Breast epithelium (tissue), 4 donors: ENCODE results near the gene CSF3. TPM values are rescaled to one million over a fixed set of nuclear protein-coding genes. Genes with fewer than 3 reads are reported as not detected.
A peak's percentile ranks its signal among the peaks of the same experiment; 100 is the strongest.

ENCODE experiments used
- DNase-seq, 2 donors: peaks; one replicate each; pipeline ENCODE4 v3.0.0-alpha.2; 2019; ENCODE audit warnings: low spot score in 2 of 2
- H3K27ac ChIP-seq, 2 donors: fragments of 200-600 bp; sonication (generic) in 1 of 2; one replicate each; pipeline ENCODE4 v1.5.1; 2016 to 2019; ENCODE audit warnings: mild to moderate bottlenecking in 1 of 2
- H3K27me3 ChIP-seq, 2 donors: fragments of 200-600 bp; sonication (generic) in 1 of 2; one replicate each; pipeline versions ENCODE4 v1.5.1 to v1.6.0; 2017 to 2019; ENCODE audit warnings: control low read depth in 1 of 2, mild to moderate bottlenecking in 1 of 2
- H3K36me3 ChIP-seq: fragments of 200-600 bp; one replicate; pipeline ENCODE4 v1.5.1; 2019
- H3K4me1 ChIP-seq, 2 donors: fragments of 200-600 bp; sonication (generic); one replicate each; pipeline ENCODE4 v1.5.1; 2016 to 2019; ENCODE audit warnings: control low read depth in 1 of 2
- H3K4me3 ChIP-seq, 3 donors: fragments of 200-600 bp; sonication (generic); 1 replicate in 2 of 3; 2 replicates in 1 of 3; pipeline ENCODE4 v1.5.1; 2016 to 2019; ENCODE audit warnings: mild to moderate bottlenecking in 3 of 3, moderate library complexity in 2 of 3
- H3K9me3 ChIP-seq, 2 donors: fragments of 200-600 bp; sonication (generic) in 1 of 2; one replicate each; pipeline ENCODE4 v1.5.1; 2016 to 2019; ENCODE audit warnings: control low read depth in 1 of 2
- POLR2A ChIP-seq: fragments of 450-650 bp; IDR thresholded peaks from one replicate; pipeline ENCODE4 v1.6.1; 2016; ENCODE audit warnings: antibody characterized with exemption, mild to moderate bottlenecking, moderate library complexity
- POLR2AphosphoS5 ChIP-seq, 3 donors: sonication (generic); formaldehyde crosslinking; IDR thresholded peaks; one replicate each; pipeline ENCODE4 v1.6.1; 2017; ENCODE audit warnings: antibody characterized with exemption in 3 of 3
- intact Hi-C: fragments of 100-400 bp; cut with DNase I; formaldehyde crosslinking; loops from one replicate; pipeline ENCODE4 v1.15.1; 2023; ENCODE audit warnings: low total_unique reads
- total RNA-seq, 3 donors: library from RNA; depleted of rRNA; stranded (reverse); fragments of >200 nt; gene quantifications; one replicate each; pipeline ENCODE4 v1.1.0, GENCODE V29; 2016
- TF ChIP-seq, protein P1 (sequence below), 3 donors: fragments of 450-650 bp; IDR thresholded peaks; one replicate each; pipeline ENCODE4 v1.5.1; 2016 to 2017; ENCODE audit warnings: antibody characterized with exemption in 3 of 3, mild to moderate bottlenecking in 3 of 3, moderate library complexity in 3 of 3

CSF3 gene
- total RNA-seq, 3 donors from 2014 or later = 0.32 to 13.0 TPM; not detected in 1

GRCh38 chr17:40034426-40035161 is 19.4 kb downstream of the CSF3 start:
- DNase-seq = no peak
- Histone ChIP-seq H3K27ac (no peak overlapping the region), H3K36me3 (no peaks in the 10 kb centered on the region), H3K4me1 (peaks cover 0 to 6% of the 10 kb centered on the region in 2 donors), H3K4me3 (no peak overlapping the region), H3K9me3 (no peaks in the 10 kb centered on the region), H3K27me3 (no peaks in the 10 kb centered on the region)
- intact Hi-C loops = no loop called here
- TF ChIP-seq, protein P1, sequence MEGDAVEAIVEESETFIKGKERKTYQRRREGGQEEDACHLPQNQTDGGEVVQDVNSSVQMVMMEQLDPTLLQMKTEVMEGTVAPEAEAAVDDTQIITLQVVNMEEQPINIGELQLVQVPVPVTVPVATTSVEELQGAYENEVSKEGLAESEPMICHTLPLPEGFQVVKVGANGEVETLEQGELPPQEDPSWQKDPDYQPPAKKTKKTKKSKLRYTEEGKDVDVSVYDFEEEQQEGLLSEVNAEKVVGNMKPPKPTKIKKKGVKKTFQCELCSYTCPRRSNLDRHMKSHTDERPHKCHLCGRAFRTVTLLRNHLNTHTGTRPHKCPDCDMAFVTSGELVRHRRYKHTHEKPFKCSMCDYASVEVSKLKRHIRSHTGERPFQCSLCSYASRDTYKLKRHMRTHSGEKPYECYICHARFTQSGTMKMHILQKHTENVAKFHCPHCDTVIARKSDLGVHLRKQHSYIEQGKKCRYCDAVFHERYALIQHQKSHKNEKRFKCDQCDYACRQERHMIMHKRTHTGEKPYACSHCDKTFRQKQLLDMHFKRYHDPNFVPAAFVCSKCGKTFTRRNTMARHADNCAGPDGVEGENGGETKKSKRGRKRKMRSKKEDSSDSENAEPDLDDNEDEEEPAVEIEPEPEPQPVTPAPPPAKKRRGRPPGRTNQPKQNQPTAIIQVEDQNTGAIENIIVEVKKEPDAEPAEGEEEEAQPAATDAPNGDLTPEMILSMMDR (IDR thresholded peaks at IDR 0.05) = no peak
- TF ChIP-seq POLR2A = no peak
- no peak for TF ChIP-seq POLR2AphosphoS5 (IDR thresholded peaks at IDR 0.05)

GRCh38 chr17:40035162-40035559 is 19.9 kb downstream of the CSF3 start:
- TF ChIP-seq POLR2A (no peak), POLR2AphosphoS5 (IDR thresholded peaks at IDR 0.05) (no peak)
- TF ChIP-seq, protein P1 (IDR thresholded peaks at IDR 0.05) = no peak
- Histone ChIP-seq H3K27me3 (no peaks in the 10 kb centered on the region), H3K27ac (no peak overlapping the region), H3K4me3 (no peak overlapping the region), H3K4me1 (peaks cover 0 to 6% of the 10 kb centered on the region in 2 donors), H3K36me3 (no peaks in the 10 kb centered on the region), H3K9me3 (no peaks in the 10 kb centered on the region)
- DNase-seq = no peak
- intact Hi-C loops = no loop called here

- Histone ChIP-seq H3K9me3 (no peaks in the 10 kb centered on the region), H3K4me1 (peaks cover 0 to 6% of the 10 kb centered on the region in 2 donors), H3K36me3 (no peaks in the 10 kb centered on the region), H3K27ac (peak overlapping the region; percentile 73 to 82), H3K27me3 (no peaks in the 10 kb centered on the region), H3K4me3 (no peak overlapping the region)
- DNase-seq = peak; percentile 84 to 87
- TF ChIP-seq POLR2AphosphoS5 (IDR thresholded peaks at IDR 0.05) (peak; percentile 54 to 62 (median 57)), POLR2A (no peak)
- TF ChIP-seq, protein P1 (IDR thresholded peaks at IDR 0.05) = peak; percentile 62 to 81 (median 80)
- intact Hi-C loops = no loop called here
Observed at GRCh38 chr17:40038882-40039513, 23.8 kb downstream of the CSF3 start.

GRCh38 chr17:40041196-40041595 is 26.0 kb downstream of the CSF3 start:
- Histone ChIP-seq H3K36me3 (no peaks in the 10 kb centered on the region), H3K4me1 (peaks cover 0 to 6% of the 10 kb centered on the region in 2 donors), H3K9me3 (no peaks in the 10 kb centered on the region), H3K4me3 (no peak overlapping the region), H3K27me3 (no peaks in the 10 kb centered on the region), H3K27ac (no peak overlapping the region)
- TF ChIP-seq POLR2A = no peak
- TF ChIP-seq, protein P1 (IDR thresholded peaks at IDR 0.05) = no peak
- TF ChIP-seq POLR2AphosphoS5 (IDR thresholded peaks at IDR 0.05) = no peak
- intact Hi-C loops = no loop called here
- no peak for DNase-seq
